ENCODE data around the gene COA5.

- no peak for TF ChIP-seq CTCF (IDR thresholded peaks at IDR 0.05; ENCODE audit: low read depth, low read length)
- no peak for TF ChIP-seq EZH2phosphoT487 (IDR thresholded peaks at IDR 0.05; ENCODE audit: low read depth)
These were observed 43.7 kb downstream of the COA5 start for GRCh38 chr2:98564541-98565132.

Measured in OCI-LY3 (cell line).